HL-60 (cell line): ENCODE results near the gene LRRN4.

ENCODE experiments used
- DNase-seq, 2 experiments: peaks; one replicate each; pipeline ENCODE4 v3.0.0-alpha.2; 2010 to 2020; ENCODE audit warnings: low read depth in 1 of 2, low spot score in 1 of 2
- H3K27ac ChIP-seq: fragments of 250-450 bp; sonication (Bioruptor Pico); replicated peaks from 2 replicates; pipeline ENCODE4 v1.5.1; 2020; ENCODE audit warnings: mild to moderate bottlenecking, moderate library complexity
- H3K27me3 ChIP-seq: fragments of 250-450 bp; sonication (Bioruptor Pico); 2 replicates; pipeline ENCODE4 v1.5.1; 2021; ENCODE audit warnings: mild to moderate bottlenecking, moderate library complexity; ENCODE audit not compliant: insufficient read depth, poor library complexity, severe bottlenecking
- H3K4me3 ChIP-seq: replicated peaks from 2 replicates; pipeline ENCODE4 v1.5.1; 2011; ENCODE audit warnings: mild to moderate bottlenecking, control low read depth, low read length; ENCODE audit not compliant: insufficient read depth
- CTCF ChIP-seq: IDR thresholded peaks from one replicate; pipeline ENCODE4 v1.5.1; 2011; ENCODE audit warnings: low read length, control low read depth, inconsistent platforms; ENCODE audit not compliant: insufficient read depth
- GABPA ChIP-seq: IDR thresholded peaks from 2 replicates; pipeline ENCODE4 v1.6.1; 2012; ENCODE audit warnings: low read depth
- POLR2AphosphoS5 ChIP-seq: IDR thresholded peaks from 2 replicates; pipeline ENCODE4 v1.6.1; 2012; ENCODE audit warnings: low read depth
- REST ChIP-seq: IDR thresholded peaks from 2 replicates; pipeline ENCODE4 v1.6.1; 2012; ENCODE audit warnings: low read depth; ENCODE audit not compliant: insufficient replicate concordance
- SPI1 ChIP-seq: IDR thresholded peaks from 2 replicates; pipeline ENCODE4 v1.6.1; 2012; ENCODE audit warnings: low read depth, mild to moderate bottlenecking, borderline replicate concordance

Gene LRRN4

DNA sequence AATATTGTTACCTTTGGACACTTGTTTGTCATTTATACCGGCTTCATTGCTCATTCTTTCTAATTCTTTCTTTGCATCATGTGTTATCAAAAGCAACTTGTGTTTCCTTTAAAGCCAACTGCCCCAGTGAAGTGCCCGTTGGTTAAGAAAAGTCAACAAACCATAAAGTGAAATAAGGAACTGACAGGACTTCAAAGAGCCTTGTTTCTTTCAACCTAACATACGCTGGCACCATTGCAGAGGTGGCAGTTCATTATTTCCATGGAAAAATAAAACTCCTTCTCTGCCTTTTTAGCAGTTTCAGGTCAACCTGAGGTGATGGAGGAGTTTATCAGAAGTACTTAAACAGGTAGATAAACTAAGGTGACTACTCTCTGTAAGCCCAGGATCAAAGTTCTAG lies 40.2 kb upstream of the LRRN4 start:
- no peak for DNase-seq
- no peak for TF ChIP-seq GABPA
- no peak for TF ChIP-seq REST
- no peak for TF ChIP-seq CTCF
- no peak for TF ChIP-seq SPI1
- TF ChIP-seq POLR2AphosphoS5 = no peak
- Histone ChIP-seq H3K4me3 (no peak overlapping the region), H3K27ac (no peak overlapping the region), H3K27me3 (no peaks in the 10 kb centered on the region)

DNA sequence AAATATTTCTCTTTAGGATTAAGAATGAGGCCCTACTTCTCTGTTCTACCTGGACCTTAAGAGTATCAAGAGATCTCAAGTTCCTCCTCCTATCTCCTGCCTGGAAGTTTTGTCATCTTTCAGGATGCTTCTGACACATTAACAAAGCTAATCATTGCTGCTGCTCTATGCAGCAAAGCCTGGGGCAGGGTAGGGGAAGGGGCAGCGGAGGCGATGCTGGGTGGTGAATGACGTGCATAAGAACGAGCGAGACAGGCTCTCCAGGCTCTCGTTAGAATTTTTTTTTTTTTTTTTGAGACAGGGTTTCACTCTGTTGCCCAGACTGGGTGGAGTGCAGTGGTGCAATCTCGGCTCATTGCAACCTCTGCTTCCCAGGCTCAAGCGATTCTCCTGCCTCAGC lies 37.8 kb upstream of the LRRN4 start:
- no peak for DNase-seq
- TF ChIP-seq SPI1 (no peak), CTCF (no peak), POLR2AphosphoS5 (no peak), GABPA (no peak), REST (no peak)
- H3K27me3 ChIP-seq = peaks cover 3% of the 10 kb centered on the region
- no peak overlapping the region for H3K27ac ChIP-seq
- H3K4me3 ChIP-seq = no peak overlapping the region

DNA sequence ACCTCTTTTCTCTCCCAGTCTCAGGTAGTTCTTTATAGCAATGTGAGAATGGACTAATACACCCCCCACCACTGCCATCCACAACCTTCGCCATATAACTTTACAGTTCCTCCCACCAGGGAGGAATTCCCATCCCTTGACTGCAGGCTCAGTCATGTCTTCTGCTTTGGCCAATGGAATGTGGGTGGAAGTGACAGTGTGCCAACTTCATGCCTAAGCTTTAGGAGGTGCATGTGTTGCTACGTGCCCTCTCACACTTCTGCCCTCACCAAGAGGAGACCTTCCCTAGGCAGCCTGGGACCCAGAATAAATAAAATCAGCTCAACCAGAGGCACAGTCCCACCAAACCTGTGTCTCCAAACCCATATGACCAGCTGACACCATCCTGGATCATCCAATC lies 33.0 kb upstream of the LRRN4 start:
- TF ChIP-seq CTCF (no peak), POLR2AphosphoS5 (no peak), SPI1 (no peak), GABPA (no peak), REST (no peak)
- no peak for DNase-seq
- no peak overlapping the region for H3K27ac ChIP-seq

More for the DNA sequence above, 33.0 kb upstream of the LRRN4 start:
- Histone ChIP-seq H3K4me3 (no peak overlapping the region), H3K27me3 (peaks cover 3% of the 10 kb centered on the region)
